Measurements from ENCODE around the gene SLC7A6OS. TPM values are rescaled to one million over a fixed set of nuclear protein-coding genes. Genes with fewer than 3 reads are reported as not detected.
A peak's percentile ranks its signal among the peaks of the same experiment; 100 is the strongest.

The SLC7A6OS gene
- total RNA-seq, 2 experiments from 2014 or later = 28.6 to 33.4 TPM

DNA sequence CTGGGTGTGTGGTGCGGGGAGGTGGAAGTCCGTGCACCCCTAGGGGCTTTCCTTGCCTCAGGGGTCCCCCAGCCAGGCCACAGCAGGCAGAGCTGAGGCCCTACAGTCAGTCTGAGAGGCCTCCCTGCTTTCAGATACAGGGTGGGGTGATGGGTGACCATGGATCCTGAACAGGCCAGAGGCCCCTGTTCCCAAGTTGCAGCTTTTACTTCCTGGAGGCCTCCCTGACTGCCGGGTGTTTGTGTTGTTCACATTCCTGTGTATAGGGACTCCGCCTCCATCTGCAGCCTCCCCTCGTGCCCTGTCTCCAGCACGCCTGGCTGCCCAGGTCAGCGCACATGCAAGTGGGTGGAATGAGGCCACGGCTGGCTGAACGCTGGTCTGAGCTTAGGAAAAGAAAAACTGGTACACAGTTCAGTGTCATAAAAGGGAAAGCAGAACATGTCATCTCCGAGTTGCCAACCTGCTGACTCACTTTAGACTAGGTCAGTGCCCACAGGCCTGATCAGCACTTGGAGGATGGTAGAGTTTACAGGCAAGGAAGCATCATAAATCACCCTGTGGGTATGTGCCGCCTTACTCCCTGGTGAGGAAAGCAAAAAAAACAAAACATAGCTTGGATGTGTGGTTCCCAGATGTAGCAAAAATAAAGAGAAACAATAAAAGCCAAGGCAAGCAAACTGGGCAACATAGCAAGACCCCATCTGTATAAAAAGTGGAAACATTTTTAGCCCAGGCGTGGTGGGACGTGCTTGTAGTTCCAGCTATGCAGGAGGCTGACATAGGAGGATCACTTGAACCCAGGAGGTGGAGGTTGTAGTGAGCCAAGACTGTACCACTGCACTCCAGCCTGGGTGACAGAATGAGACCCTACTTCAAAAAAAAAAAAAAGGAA lies 52.6 kb downstream of the SLC7A6OS start:
- Histone ChIP-seq H3K79me2 (ENCODE audit: insufficient read depth, low read depth, low read length) (no peaks in the 10 kb centered on the region), H4K20me1 (ENCODE audit: insufficient read depth, low read length) (no peaks in the 10 kb centered on the region), H3K4me2 (ENCODE audit: low read length) (peak overlapping the region; percentile 69), H2AFZ (ENCODE audit: low read length) (no peak overlapping the region; the same call in 1 of the 2 replicates), H3K9me3 (ENCODE audit: low read length) (no peaks in the 10 kb centered on the region), H3K27ac (ENCODE audit: low read depth, low read length, poor library complexity, severe bottlenecking) (peak overlapping the region; percentile 94), H3K36me3 (ENCODE audit: insufficient read depth, low read length) (peaks cover 53% of the 10 kb centered on the region), H3K4me3 (ENCODE audit: low read depth, low read length, poor library complexity, severe bottlenecking) (peak overlapping the region; percentile 27), H3K9me2 (ENCODE audit: insufficient read depth, low read length) (no peaks in the 10 kb centered on the region), H3K4me1 (ENCODE audit: insufficient read depth, low read length, poor library complexity, severe bottlenecking) (peaks cover 61% of the 10 kb centered on the region)
- no TSS peak for BruUV-seq (replicated peaks)
- CTCF ChIA-PET (ENCODE audit: unreplicated experiment) = interaction anchor here (0.5 to 1.8 kb wide), 10 partner anchors 10 to 120 kb away, joined by 3 to 8 read pairs (median 4); partner anchors contain the start of gene PLA2G15
- POLR2A ChIA-PET = interaction anchor here (0.8 to 2.5 kb wide), 12 partner anchors 10 to 174 kb away, joined by 3 to 13 read pairs (median 4); partner anchors contain the start of genes PLA2G15, PRMT7 and SLC7A6OS
- intact Hi-C loops (cut with micrococcal nuclease; ENCODE audit: unreplicated experiment) = loop anchor here (1.0 to 10.0 kb wide), 3 partner anchors 13 to 237 kb away; partner anchors contain the start of gene PLA2G15
- DNase-seq (ENCODE audit: low spot score) = no peak
- TF ChIP-seq, protein P1, sequence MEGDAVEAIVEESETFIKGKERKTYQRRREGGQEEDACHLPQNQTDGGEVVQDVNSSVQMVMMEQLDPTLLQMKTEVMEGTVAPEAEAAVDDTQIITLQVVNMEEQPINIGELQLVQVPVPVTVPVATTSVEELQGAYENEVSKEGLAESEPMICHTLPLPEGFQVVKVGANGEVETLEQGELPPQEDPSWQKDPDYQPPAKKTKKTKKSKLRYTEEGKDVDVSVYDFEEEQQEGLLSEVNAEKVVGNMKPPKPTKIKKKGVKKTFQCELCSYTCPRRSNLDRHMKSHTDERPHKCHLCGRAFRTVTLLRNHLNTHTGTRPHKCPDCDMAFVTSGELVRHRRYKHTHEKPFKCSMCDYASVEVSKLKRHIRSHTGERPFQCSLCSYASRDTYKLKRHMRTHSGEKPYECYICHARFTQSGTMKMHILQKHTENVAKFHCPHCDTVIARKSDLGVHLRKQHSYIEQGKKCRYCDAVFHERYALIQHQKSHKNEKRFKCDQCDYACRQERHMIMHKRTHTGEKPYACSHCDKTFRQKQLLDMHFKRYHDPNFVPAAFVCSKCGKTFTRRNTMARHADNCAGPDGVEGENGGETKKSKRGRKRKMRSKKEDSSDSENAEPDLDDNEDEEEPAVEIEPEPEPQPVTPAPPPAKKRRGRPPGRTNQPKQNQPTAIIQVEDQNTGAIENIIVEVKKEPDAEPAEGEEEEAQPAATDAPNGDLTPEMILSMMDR (conservative IDR thresholded peaks at IDR 0.05; ENCODE audit: low read length) = no peak
- TF ChIP-seq EZH2phosphoT487 (IDR thresholded peaks at IDR 0.05; ENCODE audit: borderline replicate concordance, low read depth, low read length) = no peak

DNA sequence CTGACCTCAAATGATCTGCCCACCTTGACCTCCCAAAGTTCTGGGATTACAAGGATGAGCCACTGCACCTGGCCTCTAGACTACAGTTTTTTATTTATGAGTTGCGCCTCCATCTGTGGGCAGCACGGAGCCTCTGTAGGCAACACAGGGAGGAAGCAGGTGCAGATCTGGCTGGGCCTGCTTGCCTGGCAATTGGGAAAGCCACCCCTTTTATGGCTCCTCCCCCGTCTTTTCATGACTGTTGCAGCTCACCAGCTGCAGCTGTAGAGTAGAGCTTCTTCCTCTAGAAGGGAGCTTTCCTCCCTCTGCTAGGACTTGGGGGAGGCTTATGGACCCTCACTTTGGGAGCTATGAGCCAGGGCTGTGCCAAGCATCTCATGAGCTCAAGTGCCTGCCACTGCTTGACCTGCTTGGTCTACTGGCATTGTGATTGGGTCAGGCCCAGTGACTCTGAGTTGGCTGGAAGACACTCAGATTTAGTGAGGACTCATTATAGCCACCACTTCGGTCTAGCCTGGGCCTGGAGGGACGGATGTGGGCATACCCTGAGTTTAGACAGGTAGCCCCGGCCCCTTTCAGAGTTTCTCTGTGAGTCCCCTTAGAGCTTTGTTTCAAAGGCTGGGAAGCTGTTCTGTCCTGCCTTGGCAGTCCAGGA lies 53.4 kb downstream of the SLC7A6OS start:
- ChIA-PET CTCF (ENCODE audit: unreplicated experiment) (interaction anchor here (0.9 to 1.8 kb wide), 9 partner anchors 9 to 71 kb away, joined by 3 to 8 read pairs (median 4); partner anchors contain the start of gene PLA2G15), POLR2A (interaction anchor here (0.6 to 2.5 kb wide), 13 partner anchors 9 to 173 kb away, joined by 3 to 13 read pairs (median 4); partner anchors contain the start of genes PLA2G15, PRMT7 and SLC7A6OS)
- Histone ChIP-seq H3K4me1 (ENCODE audit: insufficient read depth, low read length, poor library complexity, severe bottlenecking) (peaks cover 68% of the 10 kb centered on the region), H3K36me3 (ENCODE audit: insufficient read depth, low read length) (peaks cover 58% of the 10 kb centered on the region), H2AFZ (ENCODE audit: low read length) (no peak overlapping the region; the same call in 1 of the 2 replicates), H3K9me2 (ENCODE audit: insufficient read depth, low read length) (no peaks in the 10 kb centered on the region), H4K20me1 (ENCODE audit: insufficient read depth, low read length) (no peaks in the 10 kb centered on the region), H3K79me2 (ENCODE audit: insufficient read depth, low read depth, low read length) (no peaks in the 10 kb centered on the region), H3K4me2 (ENCODE audit: low read length) (peak overlapping the region; percentile 69), H3K27ac (ENCODE audit: low read depth, low read length, poor library complexity, severe bottlenecking) (peak overlapping the region; percentile 94), H3K4me3 (ENCODE audit: low read depth, low read length, poor library complexity, severe bottlenecking) (peak overlapping the region; percentile 27), H3K9me3 (ENCODE audit: low read length) (no peaks in the 10 kb centered on the region)
- no TSS peak for BruUV-seq (replicated peaks)
- intact Hi-C loops (cut with micrococcal nuclease; ENCODE audit: unreplicated experiment) = loop anchor here (1.0 to 10.0 kb wide), 3 partner anchors 12 to 237 kb away; partner anchors contain the start of gene PLA2G15
- TF ChIP-seq EZH2phosphoT487 (IDR thresholded peaks at IDR 0.05; ENCODE audit: borderline replicate concordance, low read depth, low read length) = no peak
- TF ChIP-seq, protein P1 (conservative IDR thresholded peaks at IDR 0.05; ENCODE audit: low read length) = peak; percentile 43; the same call in 1 of the 2 replicates
- DNase-seq (ENCODE audit: low spot score) = peak; percentile 95

Data from OCI-LY7 (cell line).